DND-41 (cell line): ENCODE results near the gene MAPKBP1.

Source experiments
- EZH2 ChIP-seq: IDR thresholded peaks from 3 replicates; pipeline ENCODE4 v1.6.1; 2012; ENCODE audit warnings: borderline replicate concordance, low read depth, mild to moderate bottlenecking, moderate library complexity, low read length, inconsistent platforms; ENCODE audit not compliant: severe bottlenecking
- TF ChIP-seq, protein P1 (sequence below): IDR thresholded peaks from 2 replicates; pipeline ENCODE4 v1.5.1; 2012; ENCODE audit warnings: borderline replicate concordance, low read length, moderate library complexity, mild to moderate bottlenecking; ENCODE audit not compliant: poor library complexity, severe bottlenecking; ENCODE audit errors: extremely low read depth

DNA sequence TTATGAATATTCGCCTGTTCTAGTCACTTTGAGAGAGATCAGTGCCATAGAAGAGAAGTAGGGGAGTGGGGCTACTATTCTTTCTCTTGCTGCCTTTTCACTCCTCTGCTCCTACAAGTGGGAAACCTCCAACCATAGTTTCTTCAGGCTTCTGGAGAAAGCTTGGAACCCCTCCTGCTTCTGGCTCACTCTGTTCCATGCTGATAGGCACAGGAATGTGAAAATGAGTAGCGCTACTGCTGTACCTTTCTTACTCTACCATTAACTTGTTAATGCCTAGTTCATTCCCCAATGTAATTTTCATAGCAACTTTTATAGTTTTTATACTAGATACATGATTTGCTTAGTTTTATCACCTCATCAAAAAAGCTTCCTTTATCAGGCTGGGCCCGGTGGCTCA is 26.9 kb downstream of the MAPKBP1 start:
- TF ChIP-seq EZH2, result no peak
- TF ChIP-seq, protein P1, sequence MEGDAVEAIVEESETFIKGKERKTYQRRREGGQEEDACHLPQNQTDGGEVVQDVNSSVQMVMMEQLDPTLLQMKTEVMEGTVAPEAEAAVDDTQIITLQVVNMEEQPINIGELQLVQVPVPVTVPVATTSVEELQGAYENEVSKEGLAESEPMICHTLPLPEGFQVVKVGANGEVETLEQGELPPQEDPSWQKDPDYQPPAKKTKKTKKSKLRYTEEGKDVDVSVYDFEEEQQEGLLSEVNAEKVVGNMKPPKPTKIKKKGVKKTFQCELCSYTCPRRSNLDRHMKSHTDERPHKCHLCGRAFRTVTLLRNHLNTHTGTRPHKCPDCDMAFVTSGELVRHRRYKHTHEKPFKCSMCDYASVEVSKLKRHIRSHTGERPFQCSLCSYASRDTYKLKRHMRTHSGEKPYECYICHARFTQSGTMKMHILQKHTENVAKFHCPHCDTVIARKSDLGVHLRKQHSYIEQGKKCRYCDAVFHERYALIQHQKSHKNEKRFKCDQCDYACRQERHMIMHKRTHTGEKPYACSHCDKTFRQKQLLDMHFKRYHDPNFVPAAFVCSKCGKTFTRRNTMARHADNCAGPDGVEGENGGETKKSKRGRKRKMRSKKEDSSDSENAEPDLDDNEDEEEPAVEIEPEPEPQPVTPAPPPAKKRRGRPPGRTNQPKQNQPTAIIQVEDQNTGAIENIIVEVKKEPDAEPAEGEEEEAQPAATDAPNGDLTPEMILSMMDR, result no peak
